Body of pancreas (tissue), 4 donors: Measurements from ENCODE around the gene KCTD21.

Source experiments
- POLR2A ChIP-seq, 3 donors: fragments of 450-650 bp; IDR thresholded peaks; one replicate each; pipeline ENCODE4 v1.6.1; 2016; ENCODE audit warnings: antibody characterized with exemption in 3 of 3, mild to moderate bottlenecking in 2 of 3
- TF ChIP-seq, protein P1 (sequence below), 7 experiments: fragments of 450-650 bp in 4 of 7; fragments of 200-600 bp in 3 of 7; sonication (generic) in 3 of 7; IDR thresholded peaks; one replicate each; pipeline ENCODE4 v1.5.1; 2016 to 2019; ENCODE audit warnings: antibody characterized with exemption in 7 of 7

GRCh38 chr11:78197816-78198215 is 9.4 kb upstream of the KCTD21 start:
- TF ChIP-seq POLR2A (IDR thresholded peaks at IDR 0.05): no peak
- TF ChIP-seq, protein P1, sequence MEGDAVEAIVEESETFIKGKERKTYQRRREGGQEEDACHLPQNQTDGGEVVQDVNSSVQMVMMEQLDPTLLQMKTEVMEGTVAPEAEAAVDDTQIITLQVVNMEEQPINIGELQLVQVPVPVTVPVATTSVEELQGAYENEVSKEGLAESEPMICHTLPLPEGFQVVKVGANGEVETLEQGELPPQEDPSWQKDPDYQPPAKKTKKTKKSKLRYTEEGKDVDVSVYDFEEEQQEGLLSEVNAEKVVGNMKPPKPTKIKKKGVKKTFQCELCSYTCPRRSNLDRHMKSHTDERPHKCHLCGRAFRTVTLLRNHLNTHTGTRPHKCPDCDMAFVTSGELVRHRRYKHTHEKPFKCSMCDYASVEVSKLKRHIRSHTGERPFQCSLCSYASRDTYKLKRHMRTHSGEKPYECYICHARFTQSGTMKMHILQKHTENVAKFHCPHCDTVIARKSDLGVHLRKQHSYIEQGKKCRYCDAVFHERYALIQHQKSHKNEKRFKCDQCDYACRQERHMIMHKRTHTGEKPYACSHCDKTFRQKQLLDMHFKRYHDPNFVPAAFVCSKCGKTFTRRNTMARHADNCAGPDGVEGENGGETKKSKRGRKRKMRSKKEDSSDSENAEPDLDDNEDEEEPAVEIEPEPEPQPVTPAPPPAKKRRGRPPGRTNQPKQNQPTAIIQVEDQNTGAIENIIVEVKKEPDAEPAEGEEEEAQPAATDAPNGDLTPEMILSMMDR (IDR thresholded peaks at IDR 0.05): no peak
